ENCODE results near the gene NNT.
"Not testable (repeated sequence)": the region's sequence is repeated elsewhere in the genome, so short reads cannot be mapped to it uniquely, and the experiment has no call there.

Gene NNT

DNA sequence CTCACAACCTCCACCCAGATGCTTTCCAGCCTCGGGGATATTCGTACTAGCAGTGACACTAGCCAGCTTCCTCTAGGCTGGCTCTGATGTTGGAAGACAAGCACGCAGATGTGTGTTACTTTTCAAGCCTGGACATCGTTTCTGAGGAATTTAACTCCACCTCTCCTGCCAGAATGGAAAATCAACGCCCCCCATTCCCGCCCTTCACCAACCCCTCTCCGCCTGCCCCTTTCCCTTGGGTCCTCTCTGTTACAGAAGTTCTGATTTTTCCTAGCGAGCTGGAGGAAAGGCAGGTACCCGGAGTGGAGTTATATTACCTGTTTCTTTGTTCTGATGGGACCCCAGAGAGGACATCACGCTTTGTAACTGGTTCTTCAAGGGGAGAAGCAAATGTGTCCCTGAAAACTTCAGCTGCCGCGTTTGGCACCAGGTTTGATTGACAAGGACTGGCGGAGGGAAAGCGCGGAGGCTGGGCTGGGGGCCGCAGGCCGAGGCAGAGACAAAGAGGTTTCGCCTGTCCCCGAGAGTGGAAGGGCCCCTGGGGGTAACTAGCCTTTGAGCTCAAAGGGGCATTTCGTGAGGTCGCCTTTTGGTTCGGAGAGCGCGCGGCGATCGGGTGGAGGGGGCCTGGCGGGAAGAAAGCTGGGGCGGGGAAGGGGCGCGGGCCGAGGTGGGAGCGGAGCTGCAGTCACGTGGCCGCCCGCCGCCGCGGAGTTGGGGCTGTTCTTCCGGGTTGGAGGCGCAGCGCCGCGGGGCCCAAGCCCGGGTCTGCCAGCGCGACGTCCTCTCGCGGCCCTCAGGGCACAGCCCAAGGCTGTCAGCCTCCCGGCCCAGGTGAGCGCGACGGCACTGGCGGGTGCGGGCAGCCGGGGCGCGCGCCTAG lies at the start of gene NNT:
TSS of gene NNT (plus strand) at position 720 of the 883 bp plus-strand sequence. CDS start 6,016 bp downstream, outside the sequence.
- no peak for FAIRE-seq

DNA sequence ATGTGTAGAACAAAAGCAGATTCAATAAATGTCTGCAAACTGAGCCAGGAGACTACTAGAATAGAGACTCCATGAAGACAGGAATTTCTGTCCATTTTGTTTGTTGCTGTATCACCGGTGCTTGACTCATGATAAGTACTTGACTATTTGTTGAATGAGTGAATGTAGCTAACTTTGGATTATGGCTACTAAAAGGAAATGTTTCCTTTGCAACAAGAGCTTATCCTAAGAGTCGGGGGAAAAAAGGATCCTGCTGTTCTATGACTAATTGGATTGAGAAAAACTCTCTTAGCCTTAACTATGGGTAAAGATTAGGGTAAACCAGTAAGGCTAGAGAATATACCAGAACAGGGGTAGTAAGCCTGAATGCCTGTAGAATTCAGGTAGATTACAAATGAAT lies 49.6 kb upstream of the NNT start:
- FAIRE-seq: no peak

DNA sequence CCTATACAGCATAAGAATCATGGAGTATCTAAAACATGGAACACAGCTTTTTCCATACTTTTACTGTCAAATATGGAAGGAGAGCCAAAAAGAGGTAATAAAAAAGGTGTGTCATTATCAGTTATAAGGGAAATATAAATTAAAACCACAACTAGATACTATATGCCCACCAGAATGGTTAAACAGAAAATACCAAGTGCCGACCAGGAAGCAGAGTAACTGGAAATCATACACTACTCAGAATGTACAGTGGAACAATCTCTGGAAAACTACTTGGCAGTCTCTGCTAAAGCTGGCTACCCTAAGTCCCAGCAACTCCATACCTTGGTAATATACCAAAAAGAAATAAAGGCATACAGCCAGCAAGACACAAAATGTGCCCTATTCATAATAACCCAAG lies 48.5 kb upstream of the NNT start:
- FAIRE-seq: no peak

DNA sequence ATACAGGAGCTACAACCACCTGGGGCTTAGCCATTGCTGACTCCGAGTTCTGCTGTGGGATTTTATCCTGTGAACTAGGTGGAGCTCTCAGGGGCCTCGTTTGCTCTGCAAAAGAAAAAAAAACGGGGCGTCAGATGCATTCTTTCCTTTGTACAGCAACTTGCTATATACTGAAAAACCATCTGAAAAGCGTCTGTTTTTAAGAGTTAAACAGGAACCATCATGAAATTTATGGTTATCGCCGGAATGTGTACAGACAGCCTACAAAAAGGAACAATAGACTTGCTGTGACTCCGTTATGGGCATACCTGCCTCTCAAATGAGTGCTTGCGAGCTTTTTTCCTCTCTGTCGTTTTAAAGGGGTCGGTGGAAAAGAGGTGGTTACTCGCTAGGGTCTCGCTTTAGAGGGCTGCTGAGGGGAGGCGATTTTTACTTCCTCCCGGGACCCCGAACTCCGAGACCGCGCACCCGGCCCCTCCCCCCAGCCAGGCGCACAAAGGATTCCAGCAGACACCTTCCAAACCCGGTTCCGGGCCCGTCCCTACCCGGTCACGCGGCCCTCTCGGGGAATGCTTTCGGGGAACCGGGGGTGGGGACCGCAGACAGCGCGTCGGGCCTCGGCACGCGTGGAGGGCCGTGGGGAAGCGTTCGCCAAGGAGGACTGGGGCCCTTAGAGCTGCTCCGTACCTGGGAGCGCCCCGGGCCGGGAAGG lies 46.9 kb upstream of the NNT start:
- no peak for FAIRE-seq

DNA sequence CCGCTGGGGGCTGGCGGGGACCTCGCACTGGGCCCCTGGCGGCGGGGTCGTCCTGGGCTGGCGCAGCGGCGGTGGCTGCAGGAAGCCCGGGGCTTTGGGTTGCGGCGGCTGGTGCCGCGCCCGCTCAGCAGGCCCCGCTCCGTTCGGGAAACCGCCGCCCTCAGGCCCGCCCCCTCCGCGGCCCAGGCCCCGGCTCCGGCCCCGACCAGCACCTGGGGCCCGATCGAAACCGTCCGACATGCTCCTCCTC lies 46.4 kb upstream of the NNT start:
- not testable (repeated sequence) for FAIRE-seq

DNA sequence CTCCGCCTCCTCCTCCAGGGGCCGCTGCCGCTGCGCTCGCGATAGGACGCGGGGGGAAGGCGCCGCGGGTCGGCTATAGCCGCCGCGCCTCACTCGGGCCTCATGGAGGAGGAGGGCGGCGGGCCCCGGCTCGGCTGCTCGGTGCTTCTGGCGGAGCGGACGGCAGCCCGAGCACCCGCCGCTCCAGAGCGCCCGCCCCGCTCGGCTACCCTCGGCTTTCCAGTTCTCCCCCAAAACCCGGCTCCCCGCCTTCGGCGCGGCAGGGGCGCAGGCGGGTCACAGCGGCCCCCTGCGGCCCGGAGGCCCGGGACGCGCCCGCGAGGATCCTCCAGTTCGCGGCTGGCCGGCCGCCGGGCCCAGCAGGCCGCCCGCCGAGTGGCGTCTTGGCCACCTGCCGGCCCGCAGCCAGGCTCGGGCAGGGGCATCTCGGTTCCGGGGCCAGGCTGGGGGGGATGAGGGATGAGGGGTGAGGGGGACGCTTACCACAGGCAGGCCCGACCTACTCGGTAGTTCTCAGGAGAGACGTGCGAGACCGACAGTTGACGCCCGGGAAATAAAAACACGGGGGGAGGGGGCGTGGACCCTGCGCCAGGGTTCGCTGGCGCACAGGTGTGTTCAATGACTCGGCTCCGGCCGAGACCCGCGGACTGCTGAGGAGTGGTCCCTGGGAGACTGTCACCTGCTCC lies 46.0 kb upstream of the NNT start, which contains the start of gene PAIP1:
TSS of gene PAIP1 (minus strand) at position 221 of the 686 bp plus-strand sequence. CDS start 231 bp downstream, outside the sequence.
- FAIRE-seq: no peak

DNA sequence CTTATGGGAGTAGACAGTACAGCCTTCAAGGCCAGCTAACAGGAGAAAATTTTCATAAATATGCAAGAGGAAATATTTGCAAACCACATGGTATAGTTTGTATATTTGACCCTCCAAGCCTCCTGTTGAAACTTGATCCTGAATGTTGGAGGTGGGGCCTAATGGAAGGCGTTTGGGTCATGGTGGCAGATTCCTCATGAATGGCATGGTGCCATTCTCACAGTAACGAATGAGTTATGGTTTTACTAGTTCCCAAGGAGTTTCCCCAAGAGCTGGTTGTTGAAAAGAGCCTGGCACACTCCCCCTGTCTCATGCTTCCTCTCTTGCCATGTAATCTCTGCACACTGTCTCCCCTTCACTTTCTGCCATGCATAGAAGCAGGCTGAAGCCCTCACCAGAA lies 42.9 kb upstream of the NNT start:
- FAIRE-seq: no peak

DNA sequence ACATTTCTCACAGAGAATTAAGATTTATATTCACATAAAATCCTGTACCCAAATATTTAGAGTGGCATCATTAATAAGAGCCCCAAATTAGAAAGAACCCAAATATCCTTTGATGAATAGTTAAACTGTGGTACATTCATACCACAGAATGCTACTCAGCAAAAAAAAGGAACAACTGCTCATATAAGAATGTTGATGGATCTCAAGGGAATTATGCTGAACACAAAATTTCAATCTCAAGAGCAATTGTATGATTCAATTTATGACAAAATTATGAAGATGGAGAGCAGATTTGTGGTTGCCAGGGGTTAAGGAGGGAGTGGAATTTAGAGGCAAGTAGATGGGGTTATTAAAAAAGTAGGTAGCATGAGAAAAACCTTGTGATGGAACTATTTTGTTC lies 41.6 kb upstream of the NNT start:
- FAIRE-seq: no peak

DNA sequence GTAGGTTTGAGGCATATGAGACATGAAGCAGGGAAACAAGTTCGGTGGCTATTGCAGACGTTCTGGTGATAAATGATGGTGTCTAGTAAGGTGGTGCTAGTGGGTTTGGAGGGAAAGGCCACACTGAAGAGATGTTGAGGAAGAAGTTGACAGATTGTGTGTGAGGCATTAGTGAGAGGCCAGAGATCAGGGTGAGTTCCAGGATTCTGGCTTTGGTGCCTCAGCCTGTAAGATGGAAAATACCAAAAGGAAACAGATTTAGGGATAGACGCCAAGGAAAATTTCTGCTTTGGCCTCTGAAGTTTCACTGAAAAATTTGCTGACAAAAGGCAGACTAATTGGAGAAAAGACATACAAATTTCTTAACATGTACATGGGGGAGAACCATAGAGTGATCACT lies 39.7 kb upstream of the NNT start:
- no peak for FAIRE-seq

DNA sequence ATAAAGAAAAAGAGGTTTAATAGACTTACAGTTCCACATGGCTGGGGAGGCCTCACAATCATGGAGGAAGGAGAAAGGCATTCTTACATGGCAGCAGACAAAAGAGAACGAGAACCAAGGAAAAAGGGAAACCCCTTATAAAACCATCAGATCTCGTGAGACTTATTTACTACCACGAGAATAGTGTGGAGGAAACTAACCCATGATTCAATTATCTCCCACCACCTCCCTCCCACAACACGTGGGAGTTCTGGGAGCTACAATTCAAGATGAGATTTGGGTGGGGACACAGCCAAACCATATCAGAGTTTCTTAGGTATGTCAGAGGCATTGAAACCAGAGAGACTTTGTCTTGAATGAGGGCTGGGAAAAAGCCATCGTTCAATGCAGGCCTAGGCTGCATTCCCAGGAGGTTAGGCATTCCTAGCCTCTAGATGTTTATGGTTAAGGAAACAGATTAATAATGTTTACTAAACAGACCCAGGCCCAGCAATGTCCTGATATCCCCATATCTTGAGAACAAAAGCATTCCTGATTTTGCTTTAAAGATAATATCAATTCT lies 38.6 kb upstream of the NNT start:
- no peak for FAIRE-seq

DNA sequence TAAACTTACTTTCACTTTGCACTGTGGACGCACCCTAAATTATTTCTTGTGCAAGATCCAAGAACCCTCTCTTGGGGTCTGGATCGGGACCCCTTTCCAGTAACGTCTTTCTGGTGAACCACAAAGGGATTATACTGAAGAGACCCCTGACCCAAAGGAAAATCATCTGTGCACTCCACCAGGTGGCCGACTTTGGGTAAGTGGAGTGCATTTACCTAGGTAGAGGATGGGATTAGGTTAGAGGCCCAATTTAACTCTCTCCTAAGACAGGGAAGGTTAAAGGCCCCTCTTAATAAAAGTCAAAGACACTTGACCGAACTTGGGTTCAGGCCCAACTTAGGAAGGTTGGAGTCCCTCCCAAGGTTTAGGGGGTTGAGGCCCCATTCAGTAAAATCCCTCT lies 37.9 kb upstream of the NNT start:
- FAIRE-seq: no peak

DNA sequence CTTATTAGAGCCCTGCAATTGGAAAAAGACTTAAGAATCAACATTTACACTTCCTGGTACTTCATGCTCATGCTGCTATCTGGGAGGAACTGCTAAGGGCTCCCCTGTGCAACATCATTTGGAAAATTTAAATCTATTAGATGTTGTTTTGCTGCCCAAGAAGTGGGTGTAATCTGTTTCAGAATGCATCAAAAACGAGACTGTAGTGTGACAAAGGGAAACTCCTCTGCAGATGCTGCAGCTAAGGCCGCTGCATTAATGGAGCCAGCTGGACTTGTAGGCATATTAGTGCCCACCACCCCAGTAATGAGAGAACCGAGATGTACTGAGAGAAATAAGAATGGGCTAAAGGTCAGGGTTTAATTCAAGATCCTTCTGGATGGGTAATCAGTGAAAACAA lies 35.0 kb upstream of the NNT start:
- no peak for FAIRE-seq

DNA sequence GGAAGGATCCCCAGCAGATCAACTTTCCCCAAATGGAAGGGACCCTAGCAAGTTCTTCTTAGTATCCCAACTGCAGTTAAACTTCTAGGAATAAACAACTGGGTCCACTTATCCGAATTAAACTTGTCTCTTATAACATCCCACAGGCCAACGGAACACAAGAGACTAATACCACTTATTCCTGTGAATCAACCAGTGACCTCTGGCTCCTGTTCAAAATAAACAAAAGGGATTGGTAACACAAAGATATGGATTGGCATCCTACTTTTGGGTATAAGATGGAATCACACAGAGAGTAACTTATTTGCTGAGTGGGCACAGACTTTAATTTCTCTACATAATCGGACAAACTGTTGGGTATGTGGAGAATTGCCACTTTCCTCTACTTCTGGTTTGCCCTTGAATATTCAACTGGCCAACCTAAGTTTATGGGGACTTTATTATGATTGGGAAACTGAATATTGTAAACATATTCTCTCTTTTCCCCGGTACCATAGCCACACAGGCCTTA lies 33.7 kb upstream of the NNT start:
- FAIRE-seq: no peak

DNA sequence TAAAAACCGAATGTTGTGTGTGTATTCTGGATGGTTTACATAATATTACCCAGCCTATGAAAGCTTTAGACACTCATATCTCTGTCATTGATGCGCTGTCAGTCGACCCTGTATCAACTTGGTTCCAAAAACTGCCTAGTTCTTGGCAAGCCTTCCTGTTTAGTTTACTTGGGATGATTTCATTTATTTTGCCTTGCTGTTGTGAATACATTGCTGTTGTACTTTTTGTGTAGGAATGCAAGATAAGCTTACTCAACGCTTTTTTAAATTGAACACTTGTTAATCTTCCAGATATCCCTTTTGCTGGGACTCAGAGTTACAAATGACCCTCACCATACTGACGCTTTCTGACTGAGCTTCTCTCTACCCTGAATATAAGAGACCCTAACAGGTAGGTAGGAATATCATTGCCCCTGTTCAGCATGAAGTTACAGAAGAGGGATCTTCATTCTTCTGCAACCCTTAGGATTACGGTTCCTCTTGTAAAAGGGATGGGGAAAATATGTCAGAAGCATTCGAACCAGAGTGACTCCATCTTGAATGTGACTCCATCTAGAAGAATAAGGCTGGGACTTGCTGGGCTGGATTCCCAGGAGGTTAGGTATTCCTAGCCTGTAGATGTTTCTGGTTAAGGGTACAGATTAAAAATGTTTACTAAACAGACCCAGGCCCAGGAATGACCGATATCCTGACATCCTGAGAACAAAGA lies 32.4 kb upstream of the NNT start:
- no peak for FAIRE-seq

DNA sequence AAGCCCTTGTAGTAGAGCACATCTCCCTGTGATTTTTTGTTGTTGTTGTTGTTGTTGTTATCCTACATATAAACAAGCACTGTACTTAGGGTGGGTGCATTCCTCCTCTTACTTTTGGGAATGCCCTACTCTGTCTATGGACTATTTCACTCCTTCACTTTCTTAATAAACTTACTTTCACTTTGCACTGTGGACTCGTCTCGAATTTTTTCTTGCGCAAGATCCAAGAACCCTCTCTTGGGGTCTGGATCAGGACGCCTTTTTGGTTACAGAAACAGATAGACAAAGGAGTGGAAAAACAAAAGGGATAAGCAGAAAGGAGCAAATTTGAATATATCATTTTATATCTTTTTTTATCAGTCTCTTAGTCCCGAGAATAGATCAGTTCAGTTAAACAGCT lies 31.7 kb upstream of the NNT start:
- FAIRE-seq: no peak

DNA sequence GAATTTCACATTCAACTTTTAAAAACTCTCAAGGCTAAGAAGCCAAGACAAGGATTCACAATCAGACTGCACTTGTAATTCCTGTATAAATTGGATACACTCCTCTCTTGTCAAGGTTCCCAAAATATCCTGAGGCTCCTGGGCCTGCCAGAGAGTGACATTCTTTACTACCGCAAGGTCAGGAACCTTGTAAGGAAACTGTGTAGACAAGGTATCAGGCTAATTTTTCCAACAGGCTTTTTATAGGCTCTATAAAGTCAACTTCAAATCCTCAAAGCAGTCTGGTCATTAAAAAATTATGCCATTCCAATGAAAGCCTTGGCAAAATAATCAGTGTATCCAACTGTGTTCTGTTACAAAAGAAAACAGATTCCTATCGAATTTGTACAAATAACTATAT lies 30.6 kb upstream of the NNT start:
- no peak for FAIRE-seq

DNA sequence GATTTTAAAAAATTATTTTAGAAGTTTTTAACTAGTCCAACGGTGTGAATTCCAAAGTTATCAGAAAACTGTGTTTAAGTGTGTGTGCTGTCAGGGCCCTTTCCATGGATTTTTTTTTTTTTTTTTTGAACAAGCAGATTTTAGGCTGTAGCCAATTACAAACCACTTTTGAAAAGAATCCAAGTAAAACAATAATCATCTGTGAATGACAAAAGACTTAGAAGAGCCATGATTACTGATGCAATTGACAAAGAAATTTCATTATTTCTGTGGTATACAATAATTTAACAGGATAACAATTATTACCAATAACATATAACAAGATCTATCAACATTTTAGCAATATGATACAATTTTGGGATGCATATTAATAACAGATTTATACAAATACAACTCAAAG lies 29.9 kb upstream of the NNT start:
- FAIRE-seq: no peak

DNA sequence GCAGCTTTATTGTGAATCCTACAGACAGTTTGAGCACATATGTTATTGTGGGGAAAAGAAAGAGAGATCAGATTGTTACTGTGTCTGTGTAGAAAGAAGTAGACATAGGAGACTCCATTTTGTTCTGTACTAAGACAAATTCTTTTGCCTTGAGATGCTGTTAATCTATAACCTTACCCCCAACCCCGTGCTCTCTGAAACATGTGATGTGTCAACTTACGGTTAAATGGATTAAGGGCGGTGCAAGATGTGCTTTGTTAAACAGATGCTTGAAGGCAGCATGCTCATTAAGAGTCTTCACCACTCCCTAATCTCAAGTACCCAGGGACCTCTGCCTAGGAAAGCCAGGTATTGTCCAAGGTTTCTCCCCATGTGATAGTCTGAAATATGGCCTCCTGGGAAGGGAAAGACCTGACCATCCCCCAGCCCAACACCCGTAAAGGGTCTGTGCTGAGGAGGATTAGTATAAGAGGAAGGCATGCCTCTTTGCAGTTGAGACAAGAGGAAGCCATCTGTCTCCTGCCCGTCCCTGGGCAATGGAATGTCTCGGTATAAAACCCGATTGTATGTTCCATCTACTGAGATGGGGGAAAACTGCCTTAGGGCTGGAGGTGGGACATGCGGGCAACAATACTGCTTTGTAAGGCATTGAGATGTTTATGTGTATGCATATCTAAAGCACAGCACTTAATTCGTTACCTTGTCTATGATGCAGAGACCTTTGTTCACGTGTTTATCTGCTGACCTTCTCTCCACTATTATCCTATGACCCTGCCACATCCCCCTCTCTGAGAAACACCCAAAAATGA lies 22.4 kb upstream of the NNT start:
- not testable (repeated sequence) for FAIRE-seq

DNA sequence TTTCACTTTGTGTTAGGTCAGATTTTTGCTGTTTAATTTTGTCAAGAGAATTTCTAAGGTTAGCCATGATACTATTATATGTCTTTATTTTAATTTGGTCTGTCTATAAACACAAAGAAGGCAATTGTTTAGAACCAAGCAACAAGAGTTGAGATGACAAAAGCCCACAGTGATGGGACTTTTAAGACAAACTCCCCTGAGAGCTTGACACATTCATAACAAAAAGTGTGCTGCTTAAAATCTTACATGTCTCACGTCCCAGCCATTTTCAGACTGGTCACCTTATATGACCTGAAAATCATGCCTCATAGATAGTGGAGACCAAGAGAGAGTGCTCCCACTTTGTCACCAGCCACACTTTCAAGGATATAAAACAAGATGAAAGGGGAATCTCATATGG lies 21.6 kb upstream of the NNT start:
- no peak for FAIRE-seq

DNA sequence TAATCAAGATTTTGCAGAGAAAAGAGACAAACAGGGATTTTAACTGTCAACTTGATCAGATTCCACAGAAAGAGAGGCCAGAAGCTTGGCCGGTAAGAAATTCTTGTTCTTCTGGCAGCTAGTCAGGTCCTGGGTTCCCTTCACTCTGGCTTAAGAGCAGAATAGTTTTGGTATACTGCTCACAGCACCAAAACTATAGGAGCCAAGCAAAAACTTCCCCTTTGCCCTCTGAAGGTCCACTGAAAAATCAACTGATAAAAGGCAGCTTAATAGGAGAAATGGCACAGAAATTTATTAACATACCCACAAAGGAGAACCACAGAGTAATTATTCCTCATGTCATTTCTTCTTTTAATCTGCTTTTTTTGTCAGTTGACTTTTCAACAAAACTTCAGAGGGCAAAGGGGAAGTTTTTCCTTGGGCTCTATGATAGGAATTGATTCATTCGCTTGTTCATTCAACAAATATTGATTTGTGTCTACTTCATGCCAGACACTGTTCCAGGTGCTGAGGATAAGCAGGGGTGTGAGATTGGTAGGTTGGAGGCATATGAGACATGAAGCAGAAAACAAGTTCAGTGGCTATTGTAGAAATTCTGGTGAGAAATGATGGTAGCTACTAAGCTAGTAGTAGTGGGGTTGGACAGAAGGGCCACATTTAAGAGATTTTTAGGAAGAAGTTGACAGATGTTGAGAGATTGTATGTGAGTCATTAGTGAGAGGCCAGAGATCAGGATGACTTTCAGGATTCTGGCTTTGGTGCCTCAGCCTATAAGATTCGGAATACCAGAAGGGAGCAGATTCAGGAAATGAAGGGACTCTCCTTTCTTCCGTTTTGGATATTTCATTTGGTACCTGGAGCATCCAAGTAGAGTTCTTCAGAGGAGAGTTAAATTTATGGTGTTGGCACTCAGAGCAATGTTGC lies 20.6 kb upstream of the NNT start:
- no peak for FAIRE-seq

DNA sequence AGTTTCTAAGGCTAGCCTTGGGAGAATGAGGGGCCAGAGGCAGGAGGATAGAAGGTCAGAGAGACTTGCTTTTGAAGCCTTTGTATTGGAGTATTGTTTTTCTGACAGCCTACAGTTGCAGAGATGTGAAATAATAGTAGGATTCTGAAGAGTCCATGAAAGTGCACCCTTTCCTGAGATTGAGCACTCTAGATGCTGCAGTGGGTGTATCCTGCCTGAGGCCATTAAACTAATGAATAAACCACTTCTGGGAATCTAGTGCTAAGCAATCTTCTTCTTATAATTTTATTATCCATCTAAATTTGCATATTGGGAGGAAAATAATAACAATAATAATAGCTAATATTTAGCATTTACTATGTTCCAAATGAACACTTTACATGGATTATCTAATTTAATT lies 19.3 kb upstream of the NNT start:
- no peak for FAIRE-seq

Data from G401.6 (cell line).